Transverse colon (tissue), 4 donors: ENCODE measurements around the gene SNX1. TPM values are rescaled to one million over a fixed set of nuclear protein-coding genes. Genes with fewer than 3 reads are reported as not detected.

Experiments
- DNase-seq: peaks from one replicate; pipeline ENCODE4 v3.0.0-alpha.2; 2019
- H3K27ac ChIP-seq, 4 donors: fragments of 200-600 bp; sonication (generic); 2 replicates each; pipeline ENCODE4 v1.5.1; 2016 to 2018; ENCODE audit warnings: inconsistent platforms in 4 of 4
- H3K27me3 ChIP-seq: fragments of 200-600 bp; sonication (generic); 2 replicates; pipeline ENCODE4 v1.5.1; 2017; ENCODE audit warnings: inconsistent platforms
- H3K36me3 ChIP-seq, 4 donors: fragments of 200-600 bp; sonication (generic); 2 replicates each; pipeline ENCODE4 v1.5.1; 2017 to 2019; ENCODE audit warnings: inconsistent platforms in 4 of 4
- H3K4me1 ChIP-seq, 4 donors: fragments of 200-600 bp; sonication (generic); 2 replicates each; pipeline ENCODE4 v1.5.1; 2017 to 2020; ENCODE audit warnings: inconsistent platforms in 4 of 4
- H3K4me3 ChIP-seq, 4 donors: fragments of 200-600 bp; sonication (generic); 1 replicate in 1 of 4; 2 replicates in 3 of 4; pipeline versions ENCODE4 v1.5.1 to v1.6.1; 2017 to 2019; ENCODE audit warnings: inconsistent platforms in 4 of 4
- H3K9me3 ChIP-seq, 2 donors: fragments of 200-600 bp; sonication (generic); 2 replicates each; pipeline ENCODE4 v1.5.1; 2017 to 2019; ENCODE audit warnings: inconsistent platforms in 2 of 2
- EP300 ChIP-seq: sonication (generic); formaldehyde crosslinking; IDR thresholded peaks from one replicate; pipeline ENCODE4 v1.6.1; 2017; ENCODE audit warnings: antibody characterized with exemption, low read depth
- POLR2A ChIP-seq: fragments of 450-650 bp; IDR thresholded peaks from one replicate; pipeline ENCODE4 v1.6.1; 2016; ENCODE audit warnings: antibody characterized with exemption, mild to moderate bottlenecking, moderate library complexity
- POLR2AphosphoS5 ChIP-seq, 3 donors: sonication (generic); formaldehyde crosslinking; IDR thresholded peaks; one replicate each; pipeline ENCODE4 v1.6.1; 2016; ENCODE audit warnings: antibody characterized with exemption in 3 of 3
- WGBS, 2 donors: methylation state at CpG; one replicate each; pipeline ENCODE4 v1.1.5; 2018; ENCODE audit warnings: low coverage in 1 of 2; 5-methylcytosine and 5-hydroxymethylcytosine counted together
- in situ Hi-C, 4 donors: fragments of 200-750 bp; cut with MboI; loops; one replicate each; pipeline versions ENCODE4 v1.15.0 to v1.15.1; 2017; ENCODE audit warnings: low sequenced_read_pairs in 3 of 4, low pct_ligation_motif_present in 1 of 4, low pct_unique_long_range_greater_than_20kb in 1 of 4
- intact Hi-C: fragments of 100-400 bp; cut with DNase I; formaldehyde crosslinking; loops from one replicate; pipeline ENCODE4 v1.15.1; 2023; ENCODE audit warnings: low total_unique reads
- total RNA-seq, 4 donors: library from RNA; depleted of rRNA; stranded (reverse); fragments of >200 nt; gene quantifications; one replicate each; pipeline ENCODE4 v1.1.0, GENCODE V29; 2016
- TF ChIP-seq, protein P1 (sequence below), 5 experiments: fragments of 200-600 bp in 3 of 5; fragments of 450-650 bp in 2 of 5; sonication (generic) in 3 of 5; IDR thresholded peaks; 1 replicate in 2 of 5; 2 replicates in 3 of 5; pipeline ENCODE4 v1.5.1; 2016 to 2017; ENCODE audit warnings: antibody characterized with exemption in 5 of 5, inconsistent platforms in 3 of 5, mild to moderate bottlenecking in 2 of 5, moderate library complexity in 1 of 5

SNX1 gene
- total RNA-seq, 4 donors from 2014 or later, result 42.4 to 91.0 (median 65.4) TPM

DNA sequence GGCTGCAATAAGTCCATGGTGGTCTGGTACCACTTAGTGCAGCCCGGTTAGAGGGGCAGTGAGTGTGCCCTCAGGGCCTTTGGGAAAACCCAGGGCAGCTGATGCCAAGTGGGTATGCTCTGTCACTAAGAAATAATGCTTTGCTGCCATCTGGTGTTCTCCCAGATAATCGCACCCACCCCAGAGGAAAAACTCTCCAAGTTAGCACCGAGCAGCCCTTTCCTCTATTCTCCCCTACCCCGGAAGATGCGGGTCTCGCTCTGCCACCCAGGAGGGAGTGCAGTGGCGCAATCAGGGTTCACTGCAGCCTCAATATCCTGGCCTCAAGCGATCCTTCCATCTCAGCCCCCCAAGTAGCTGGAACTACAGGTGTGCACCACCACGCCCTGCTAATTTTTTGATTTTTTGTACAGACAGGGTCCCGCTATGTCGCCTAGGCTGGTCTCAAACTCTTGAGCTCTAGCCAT, 28.2 kb upstream of the SNX1 start:
- in situ Hi-C loops (loop anchor here (5.0 to 25.0 kb wide), 5 partner anchors 130 to 605 kb away; no protein-coding TSS in a partner anchor), intact Hi-C loops (loop anchor here (10.0 kb wide), 1 partner anchor 333 kb away; no protein-coding TSS in a partner anchor)
- no peak overlapping the region for H3K27ac ChIP-seq
- peak; percentile 73 for DNase-seq
- H3K9me3 ChIP-seq, result no peaks in the 10 kb centered on the region
- TF ChIP-seq, protein P1, sequence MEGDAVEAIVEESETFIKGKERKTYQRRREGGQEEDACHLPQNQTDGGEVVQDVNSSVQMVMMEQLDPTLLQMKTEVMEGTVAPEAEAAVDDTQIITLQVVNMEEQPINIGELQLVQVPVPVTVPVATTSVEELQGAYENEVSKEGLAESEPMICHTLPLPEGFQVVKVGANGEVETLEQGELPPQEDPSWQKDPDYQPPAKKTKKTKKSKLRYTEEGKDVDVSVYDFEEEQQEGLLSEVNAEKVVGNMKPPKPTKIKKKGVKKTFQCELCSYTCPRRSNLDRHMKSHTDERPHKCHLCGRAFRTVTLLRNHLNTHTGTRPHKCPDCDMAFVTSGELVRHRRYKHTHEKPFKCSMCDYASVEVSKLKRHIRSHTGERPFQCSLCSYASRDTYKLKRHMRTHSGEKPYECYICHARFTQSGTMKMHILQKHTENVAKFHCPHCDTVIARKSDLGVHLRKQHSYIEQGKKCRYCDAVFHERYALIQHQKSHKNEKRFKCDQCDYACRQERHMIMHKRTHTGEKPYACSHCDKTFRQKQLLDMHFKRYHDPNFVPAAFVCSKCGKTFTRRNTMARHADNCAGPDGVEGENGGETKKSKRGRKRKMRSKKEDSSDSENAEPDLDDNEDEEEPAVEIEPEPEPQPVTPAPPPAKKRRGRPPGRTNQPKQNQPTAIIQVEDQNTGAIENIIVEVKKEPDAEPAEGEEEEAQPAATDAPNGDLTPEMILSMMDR (IDR thresholded peaks at IDR 0.05), result peak; percentile 78 to 91 (median 84)
- TF ChIP-seq EP300 (no peak), POLR2AphosphoS5 (IDR thresholded peaks at IDR 0.05) (no peak), POLR2A (no peak)
- no peak overlapping the region for H3K4me3 ChIP-seq
- peaks cover 0 to 38% (median 10%) of the 10 kb centered on the region in 4 donors for H3K4me1 ChIP-seq
- H3K27me3 ChIP-seq, result no peaks in the 10 kb centered on the region
- no peaks in the 10 kb centered on the region for H3K36me3 ChIP-seq
- 0 to 17% methylated on average over 2 to 11 of the region's 11 CpGs for whole genome bisulfite sequencing, 2 donors

DNA sequence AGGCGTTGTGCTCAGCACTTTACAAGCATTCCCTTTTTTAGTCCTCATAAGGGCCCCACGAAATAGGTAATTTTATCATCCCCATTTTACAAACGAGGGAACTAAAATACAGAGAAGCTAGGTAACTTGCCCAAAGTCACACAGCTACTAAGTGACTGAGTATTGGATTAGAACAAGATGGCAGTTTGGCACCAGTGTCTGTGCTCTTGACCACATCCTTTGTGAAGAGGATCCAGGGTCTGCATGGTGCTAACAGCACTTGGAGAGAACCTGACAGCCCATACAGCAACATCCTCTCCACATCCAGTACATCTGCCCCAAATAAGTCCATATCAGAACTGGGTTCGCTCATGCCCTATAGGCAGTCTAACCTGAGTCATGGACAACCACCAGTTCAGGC, 27.6 kb upstream of the SNX1 start:
- Histone ChIP-seq H3K36me3 (no peaks in the 10 kb centered on the region), H3K27me3 (no peaks in the 10 kb centered on the region), H3K27ac (no peak overlapping the region), H3K9me3 (no peaks in the 10 kb centered on the region), H3K4me1 (peaks cover 0 to 38% (median 12%) of the 10 kb centered on the region in 4 donors), H3K4me3 (no peak overlapping the region)
- TF ChIP-seq POLR2AphosphoS5 (IDR thresholded peaks at IDR 0.05), result no peak
- TF ChIP-seq, protein P1 (IDR thresholded peaks at IDR 0.05), result no peak
- TF ChIP-seq POLR2A, result no peak
- TF ChIP-seq EP300, result no peak
- WGBS, 2 donors, result 51 to 52% methylated on average over 4 of the region's 4 CpGs
- no peak for DNase-seq
- intact Hi-C loops, result loop anchor here (10.0 kb wide), 1 partner anchor 333 kb away; no protein-coding TSS in a partner anchor
- in situ Hi-C loops, result loop anchor here (5.0 to 25.0 kb wide), 5 partner anchors 131 to 606 kb away; no protein-coding TSS in a partner anchor

DNA sequence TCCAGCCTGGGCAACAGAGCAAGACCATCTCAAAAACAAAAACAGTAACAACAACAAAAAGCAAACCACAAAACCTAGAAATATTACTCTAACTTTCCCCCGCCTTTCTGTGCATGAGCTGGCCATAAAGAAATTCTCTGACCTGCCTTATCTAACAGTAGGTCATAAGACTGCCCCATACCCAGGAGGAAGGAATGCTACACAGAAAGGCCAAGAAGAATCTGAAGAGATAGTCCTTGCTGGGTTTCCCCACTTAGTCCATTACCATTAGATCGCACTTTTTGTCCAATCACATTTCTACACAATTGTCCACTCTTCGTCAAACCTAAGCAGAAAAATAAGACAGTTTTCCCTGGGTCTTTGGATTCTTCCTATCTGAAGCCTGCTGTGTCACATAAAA, 25.7 kb upstream of the SNX1 start:
- DNase-seq, result no peak
- WGBS, 2 donors, result 95 to 100% methylated on average over 2 to 3 of the region's 3 CpGs
- Histone ChIP-seq H3K9me3 (no peaks in the 10 kb centered on the region), H3K4me3 (no peak overlapping the region), H3K4me1 (peaks cover 0 to 38% (median 12%) of the 10 kb centered on the region in 4 donors), H3K36me3 (peaks cover 0 to 8% (median 1%) of the 10 kb centered on the region in 4 donors), H3K27ac (peak overlapping the region in 3 of 4 donors; percentile 5 to 63 (median 51)), H3K27me3 (no peaks in the 10 kb centered on the region)
- no peak for TF ChIP-seq POLR2AphosphoS5 (IDR thresholded peaks at IDR 0.05)
- no peak for TF ChIP-seq POLR2A
- TF ChIP-seq, protein P1 (IDR thresholded peaks at IDR 0.05), result no peak
- no peak for TF ChIP-seq EP300
- intact Hi-C loops, result no loop called here
- in situ Hi-C loops, result loop anchor here (5.0 to 25.0 kb wide), 5 partner anchors 133 to 608 kb away; no protein-coding TSS in a partner anchor

- no peak overlapping the region for H3K4me3 ChIP-seq
- H3K9me3 ChIP-seq, result no peaks in the 10 kb centered on the region
- intact Hi-C loops (no loop called here), in situ Hi-C loops (loop anchor here (5.0 to 25.0 kb wide), 5 partner anchors 134 to 609 kb away; no protein-coding TSS in a partner anchor)
- H3K4me1 ChIP-seq, result peaks cover 0 to 38% (median 12%) of the 10 kb centered on the region in 4 donors
- WGBS, 2 donors, result 52 to 63% methylated on average over 2 to 8 of the region's 8 CpGs
- H3K36me3 ChIP-seq, result peaks cover 0 to 8% (median 1%) of the 10 kb centered on the region in 4 donors
- DNase-seq, result peak; percentile 47
- H3K27ac ChIP-seq, result peak overlapping the region; percentile 50 to 63 (median 53)
- no peak for TF ChIP-seq EP300
- TF ChIP-seq POLR2AphosphoS5 (IDR thresholded peaks at IDR 0.05), result peak; percentile 9 to 25 (median 22)
- H3K27me3 ChIP-seq, result no peaks in the 10 kb centered on the region
These were observed 24.6 kb upstream of the SNX1 start for GRCh38 chr15:64070965-64071851.
